Activated T-cell treated with anti-CD3 and anti-CD28 coated beads, Interleukin-2, amount 50 U/mL, for 72 hours (primary cell): ENCODE data around the gene NDEL1. TPM values are rescaled to one million over a fixed set of nuclear protein-coding genes. Genes with fewer than 3 reads are reported as not detected.

Experiments
- ATAC-seq, 2 donors: fragments of 150-1000 bp; cut with Tn5 transposase; replicated peaks in 1 of 2; 2 replicates each; pipeline ENCODE4 v1.10.0; 2021; ENCODE audit warnings: moderate library complexity in 2 of 2, mild to moderate bottlenecking in 1 of 2
- DNase-seq, 2 donors: peaks; one replicate each; pipeline ENCODE4 v3.0.0; 2021 to 2022; ENCODE audit warnings: mixed read lengths in 1 of 2
- H3K27ac Mint-ChIP-seq: one replicate; pipeline ENCODE4 v1.8.0; 2022; ENCODE audit warnings: mild to moderate bottlenecking, moderate library complexity, mixed read lengths
- H3K27me3 Mint-ChIP-seq: one replicate; pipeline ENCODE4 v1.8.0; 2022; ENCODE audit warnings: low read depth, mixed read lengths
- H3K36me3 Mint-ChIP-seq, 2 donors: one replicate each; pipeline ENCODE4 v1.8.0; 2022; ENCODE audit warnings: mixed read lengths in 2 of 2, mild to moderate bottlenecking in 1 of 2; ENCODE audit not compliant: insufficient read depth in 2 of 2
- H3K4me1 Mint-ChIP-seq: one replicate; pipeline ENCODE4 v1.8.0; 2022; ENCODE audit warnings: low read depth, mixed read lengths
- H3K4me3 Mint-ChIP-seq, 2 donors: one replicate each; pipeline ENCODE4 v1.8.0; 2022; ENCODE audit warnings: mild to moderate bottlenecking in 2 of 2, mixed read lengths in 2 of 2, moderate library complexity in 2 of 2
- H3K9me3 Mint-ChIP-seq, 2 donors: one replicate each; pipeline ENCODE4 v1.8.0; 2022; ENCODE audit warnings: mixed read lengths in 2 of 2
- total RNA-seq, 2 donors: library from RNA; stranded (reverse); gene quantifications; one replicate each; pipeline ENCODE4 v1.2.3, GENCODE V29; 2022

NDEL1 gene
- total RNA-seq, 2 donors from 2014 or later = 65.1 to 74.2 TPM

- no peak overlapping the region for H3K4me3 Mint-ChIP-seq
- no peak for DNase-seq
- H3K27ac Mint-ChIP-seq = no peak overlapping the region
- no peaks in the 10 kb centered on the region for H3K27me3 Mint-ChIP-seq
- peaks cover 14% of the 10 kb centered on the region for H3K4me1 Mint-ChIP-seq
- no peaks in the 10 kb centered on the region for H3K9me3 Mint-ChIP-seq
- peaks cover 1 to 9% of the 10 kb centered on the region in 2 donors for H3K36me3 Mint-ChIP-seq
- no peak for ATAC-seq
Observed at GRCh38 chr17:8468127-8468526, 32.4 kb downstream of the NDEL1 start.

- DNase-seq (no peak), ATAC-seq (no peak)
- Mint-ChIP-seq H3K4me1 (peaks cover 5% of the 10 kb centered on the region), H3K27ac (no peak overlapping the region), H3K27me3 (no peaks in the 10 kb centered on the region), H3K4me3 (no peak overlapping the region), H3K36me3 (peaks cover 1 to 9% of the 10 kb centered on the region in 2 donors), H3K9me3 (no peaks in the 10 kb centered on the region)
Observed at GRCh38 chr17:8468980-8469379, 33.3 kb downstream of the NDEL1 start.

- Mint-ChIP-seq H3K36me3 (peaks cover 1 to 12% of the 10 kb centered on the region in 2 donors), H3K9me3 (no peaks in the 10 kb centered on the region), H3K27ac (no peak overlapping the region), H3K4me3 (no peak overlapping the region), H3K4me1 (no peaks in the 10 kb centered on the region), H3K27me3 (no peaks in the 10 kb centered on the region)
- no peak for DNase-seq
- no peak for ATAC-seq
Observed at GRCh38 chr17:8469964-8470363, 34.3 kb downstream of the NDEL1 start.

- Mint-ChIP-seq H3K4me1 (no peaks in the 10 kb centered on the region), H3K9me3 (no peaks in the 10 kb centered on the region), H3K27ac (no peak overlapping the region), H3K27me3 (no peaks in the 10 kb centered on the region), H3K4me3 (no peak overlapping the region), H3K36me3 (peaks cover 3 to 16% of the 10 kb centered on the region in 2 donors)
- DNase-seq = no peak
- no peak for ATAC-seq
Observed at GRCh38 chr17:8470447-8471047, 34.9 kb downstream of the NDEL1 start.

GRCh38 chr17:8472663-8473062, 37.0 kb downstream of the NDEL1 start:
- H3K27ac Mint-ChIP-seq = no peak overlapping the region
- H3K4me3 Mint-ChIP-seq = no peak overlapping the region
- H3K9me3 Mint-ChIP-seq = no peaks in the 10 kb centered on the region
- H3K4me1 Mint-ChIP-seq = no peaks in the 10 kb centered on the region
- H3K36me3 Mint-ChIP-seq = peaks cover 5 to 20% of the 10 kb centered on the region in 2 donors
- no peak for DNase-seq
- H3K27me3 Mint-ChIP-seq = no peaks in the 10 kb centered on the region
- ATAC-seq = no peak

GRCh38 chr17:8473451-8474192, 37.9 kb downstream of the NDEL1 start:
- no peak overlapping the region for H3K27ac Mint-ChIP-seq

GRCh38 chr17:8474826-8475225, 39.1 kb downstream of the NDEL1 start:
- Mint-ChIP-seq H3K27me3 (no peaks in the 10 kb centered on the region), H3K27ac (no peak overlapping the region), H3K4me1 (no peaks in the 10 kb centered on the region), H3K4me3 (no peak overlapping the region), H3K9me3 (no peaks in the 10 kb centered on the region), H3K36me3 (peaks cover 5 to 17% of the 10 kb centered on the region in 2 donors)
- DNase-seq (no peak), ATAC-seq (no peak)

More at GRCh38 chr17:8473451-8474192, 37.9 kb downstream of the NDEL1 start:
- DNase-seq = no peak
- Mint-ChIP-seq H3K27me3 (no peaks in the 10 kb centered on the region), H3K36me3 (peaks cover 5 to 17% of the 10 kb centered on the region in 2 donors), H3K4me3 (no peak overlapping the region), H3K9me3 (no peaks in the 10 kb centered on the region), H3K4me1 (no peaks in the 10 kb centered on the region)
- ATAC-seq = no peak

GRCh38 chr17:8475227-8475626, 39.5 kb downstream of the NDEL1 start:
- no peak overlapping the region for H3K4me3 Mint-ChIP-seq

GRCh38 chr17:8475781-8476180, 40.1 kb downstream of the NDEL1 start:
- ATAC-seq = no peak
- Mint-ChIP-seq H3K4me1 (no peaks in the 10 kb centered on the region), H3K27ac (no peak overlapping the region), H3K36me3 (peaks cover 5 to 17% of the 10 kb centered on the region in 2 donors), H3K27me3 (no peaks in the 10 kb centered on the region), H3K9me3 (no peaks in the 10 kb centered on the region), H3K4me3 (no peak overlapping the region)
- no peak for DNase-seq

More at GRCh38 chr17:8475227-8475626, 39.5 kb downstream of the NDEL1 start:
- no peak for ATAC-seq
- Mint-ChIP-seq H3K27me3 (no peaks in the 10 kb centered on the region), H3K36me3 (peaks cover 5 to 17% of the 10 kb centered on the region in 2 donors), H3K27ac (no peak overlapping the region), H3K4me1 (no peaks in the 10 kb centered on the region), H3K9me3 (no peaks in the 10 kb centered on the region)
- no peak for DNase-seq

GRCh38 chr17:8476741-8477140, 41.1 kb downstream of the NDEL1 start:
- H3K27ac Mint-ChIP-seq = no peak overlapping the region

GRCh38 chr17:8477171-8477570, 41.5 kb downstream of the NDEL1 start:
- H3K9me3 Mint-ChIP-seq = no peaks in the 10 kb centered on the region
- H3K4me1 Mint-ChIP-seq = no peaks in the 10 kb centered on the region
- no peak overlapping the region for H3K27ac Mint-ChIP-seq
- H3K36me3 Mint-ChIP-seq = peaks cover 5 to 17% of the 10 kb centered on the region in 2 donors
- no peaks in the 10 kb centered on the region for H3K27me3 Mint-ChIP-seq
- ATAC-seq (no peak), DNase-seq (no peak)
- no peak overlapping the region for H3K4me3 Mint-ChIP-seq

More at GRCh38 chr17:8476741-8477140, 41.1 kb downstream of the NDEL1 start:
- H3K4me3 Mint-ChIP-seq = no peak overlapping the region
- DNase-seq (no peak), ATAC-seq (no peak)
- peaks cover 5 to 17% of the 10 kb centered on the region in 2 donors for H3K36me3 Mint-ChIP-seq
- H3K27me3 Mint-ChIP-seq = no peaks in the 10 kb centered on the region
- no peaks in the 10 kb centered on the region for H3K4me1 Mint-ChIP-seq
- H3K9me3 Mint-ChIP-seq = no peaks in the 10 kb centered on the region

- Mint-ChIP-seq H3K36me3 (peaks cover 6 to 23% of the 10 kb centered on the region in 2 donors), H3K4me3 (no peak overlapping the region), H3K9me3 (no peaks in the 10 kb centered on the region), H3K4me1 (no peaks in the 10 kb centered on the region), H3K27ac (no peak overlapping the region), H3K27me3 (no peaks in the 10 kb centered on the region)
- DNase-seq (no peak), ATAC-seq (no peak)
Observed at GRCh38 chr17:8477715-8478441, 42.2 kb downstream of the NDEL1 start.

GRCh38 chr17:8479431-8479947, 43.8 kb downstream of the NDEL1 start:
- DNase-seq (no peak), ATAC-seq (no peak)
- Mint-ChIP-seq H3K27me3 (no peaks in the 10 kb centered on the region), H3K27ac (no peak overlapping the region), H3K4me3 (no peak overlapping the region), H3K4me1 (no peaks in the 10 kb centered on the region), H3K36me3 (peaks cover 15 to 30% of the 10 kb centered on the region in 2 donors), H3K9me3 (peaks cover under 1 to 3% of the 10 kb centered on the region in 2 donors)
